ENCODE measurements around the gene IPO8.
"Not testable (repeated sequence)": the region's sequence is repeated elsewhere in the genome, so short reads cannot be mapped to it uniquely, and the experiment has no call there.

IPO8 gene

GRCh38 chr12:30603129-30603528, 92.5 kb downstream of the IPO8 start:
- DNase-seq: no peak

- no peak for DNase-seq
Measured at GRCh38 chr12:30602678-30603077, 93.0 kb downstream of the IPO8 start.

GRCh38 chr12:30599608-30600007, 96.1 kb downstream of the IPO8 start:
- peak; percentile 62 for DNase-seq

- DNase-seq: no peak
Measured at GRCh38 chr12:30598889-30599288, 96.8 kb downstream of the IPO8 start.

- DNase-seq: no peak
Measured at GRCh38 chr12:30595742-30596141, 99.9 kb downstream of the IPO8 start.

- DNase-seq: no peak
Measured at GRCh38 chr12:30594509-30594908, 101.2 kb downstream of the IPO8 start.

GRCh38 chr12:30588572-30588971, 107.1 kb downstream of the IPO8 start:
- DNase-seq: not testable (repeated sequence)

GRCh38 chr12:30587782-30588181, 107.9 kb downstream of the IPO8 start:
- no peak for DNase-seq

GRCh38 chr12:30585877-30586276, 109.8 kb downstream of the IPO8 start:
- DNase-seq: no peak

GRCh38 chr12:30582943-30583342, 112.7 kb downstream of the IPO8 start:
- DNase-seq: no peak

- DNase-seq: no peak
Measured at GRCh38 chr12:30580344-30580743, 115.3 kb downstream of the IPO8 start.

Measured in NCI-H2081 treated with DMSO at 0.1 percent for 48 hours (cell line).